ENCODE results near the gene KIAA1614. TPM values are rescaled to one million over a fixed set of nuclear protein-coding genes. Genes with fewer than 3 reads are reported as not detected.
A peak's percentile ranks its signal among the peaks of the same experiment; 100 is the strongest.

The KIAA1614 gene
- total RNA-seq, 1 experiment from 2014 or later: not detected

- DNase-seq (ENCODE audit: low spot score): no peak
These were observed 5.2 kb upstream of the KIAA1614 start for GRCh38 chr1:180907313-180908055.

GRCh38 chr1:180908074-180908765 is 4.5 kb upstream of the KIAA1614 start:
- DNase-seq (ENCODE audit: low spot score): no peak

- DNase-seq (ENCODE audit: low spot score): no peak
These were observed 3.7 kb upstream of the KIAA1614 start for GRCh38 chr1:180909005-180909414.

- DNase-seq (ENCODE audit: low spot score): no peak
These were observed 3.2 kb upstream of the KIAA1614 start for GRCh38 chr1:180909462-180909976.

- DNase-seq (ENCODE audit: low spot score): no peak
These were observed 981 bp upstream of the KIAA1614 start for GRCh38 chr1:180911640-180912191.

GRCh38 chr1:180912211-180912800 is 391 bp upstream of the KIAA1614 start:
- no peak for DNase-seq (ENCODE audit: low spot score)

- DNase-seq (ENCODE audit: low spot score): no peak
These were observed 2.8 kb downstream of the KIAA1614 start for GRCh38 chr1:180915426-180915965.

DNA sequence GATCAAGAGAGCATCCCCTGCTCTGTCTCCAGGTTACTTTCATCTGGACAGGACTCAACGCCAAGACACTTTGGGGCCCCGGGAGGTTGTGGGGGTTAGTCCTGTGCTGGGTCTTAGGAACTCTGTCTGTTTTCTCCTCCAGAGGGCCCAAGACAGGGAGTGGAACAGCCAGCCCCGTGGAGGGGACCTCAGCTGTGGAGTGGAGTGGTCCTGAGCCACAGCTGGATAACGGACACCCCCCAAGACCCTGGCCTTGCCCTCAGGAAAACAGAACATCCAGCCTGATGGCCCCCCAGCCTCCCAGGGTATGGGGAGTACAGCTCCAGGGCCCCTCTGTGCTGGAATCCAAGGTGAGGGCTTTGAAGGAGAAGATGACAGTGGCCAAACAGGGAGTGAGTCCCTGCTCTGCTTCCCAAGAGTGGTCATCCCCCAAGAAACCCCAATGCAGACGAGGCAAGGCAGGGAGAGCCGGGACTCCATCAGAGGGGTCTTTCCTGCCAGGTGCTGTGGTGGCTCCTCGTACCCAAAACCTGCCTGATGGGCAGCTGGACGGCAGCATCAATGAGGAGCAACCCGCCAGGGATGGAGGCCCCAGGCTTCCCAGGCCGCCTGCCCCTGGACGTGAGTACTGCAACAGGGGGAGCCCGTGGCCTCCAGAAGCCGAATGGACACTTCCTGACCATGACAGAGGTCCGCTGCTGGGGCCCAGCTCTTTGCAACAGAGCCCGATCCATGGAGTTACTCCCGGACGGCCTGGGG is 3.5 kb downstream of the KIAA1614 start:
- no peak for DNase-seq (ENCODE audit: low spot score)

DNA sequence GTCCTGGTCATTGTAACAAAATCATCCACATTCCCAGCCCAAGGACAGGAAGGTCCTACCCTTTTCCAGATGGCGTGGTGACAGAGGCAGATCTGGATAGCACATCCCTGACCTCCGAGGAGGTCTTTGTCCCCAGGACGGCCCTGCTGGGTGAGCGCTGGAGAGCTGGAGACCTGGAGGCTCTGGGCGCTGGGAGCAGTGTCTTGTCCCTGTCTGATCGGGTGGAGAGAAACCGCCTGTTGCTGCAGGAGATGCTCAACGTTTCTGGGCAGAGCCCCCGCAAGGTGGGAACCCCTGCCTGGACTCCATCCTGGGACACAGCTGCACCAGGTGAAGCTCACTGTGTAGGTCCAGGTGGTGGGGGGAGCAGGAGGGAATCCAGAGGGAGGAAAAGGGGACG is 4.1 kb downstream of the KIAA1614 start:
- DNase-seq (ENCODE audit: low spot score): no peak

- no peak for DNase-seq (ENCODE audit: low spot score)
These were observed 4.8 kb downstream of the KIAA1614 start for GRCh38 chr1:180917306-180918065.

DNA sequence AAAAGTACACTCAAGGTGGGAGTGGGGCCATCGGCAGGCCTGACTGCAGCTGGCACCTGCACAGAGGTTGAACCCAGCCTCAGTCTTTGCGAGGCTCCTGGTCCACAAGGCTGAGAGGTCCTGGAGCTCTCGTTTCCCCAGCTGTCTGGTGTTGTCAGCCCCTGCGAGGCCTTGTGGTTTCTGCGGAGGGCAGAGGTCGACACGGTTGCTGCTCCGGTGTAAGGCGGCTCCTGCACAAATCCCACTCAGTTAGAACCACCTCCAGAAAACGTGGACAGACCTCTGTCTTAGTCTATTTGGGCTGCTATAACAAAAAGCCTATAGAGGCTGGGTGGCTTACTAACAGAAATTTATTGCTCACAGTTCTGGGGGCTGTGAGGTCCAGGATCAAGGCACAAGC is 5.8 kb downstream of the KIAA1614 start:
- DNase-seq (ENCODE audit: low spot score): no peak

DNA sequence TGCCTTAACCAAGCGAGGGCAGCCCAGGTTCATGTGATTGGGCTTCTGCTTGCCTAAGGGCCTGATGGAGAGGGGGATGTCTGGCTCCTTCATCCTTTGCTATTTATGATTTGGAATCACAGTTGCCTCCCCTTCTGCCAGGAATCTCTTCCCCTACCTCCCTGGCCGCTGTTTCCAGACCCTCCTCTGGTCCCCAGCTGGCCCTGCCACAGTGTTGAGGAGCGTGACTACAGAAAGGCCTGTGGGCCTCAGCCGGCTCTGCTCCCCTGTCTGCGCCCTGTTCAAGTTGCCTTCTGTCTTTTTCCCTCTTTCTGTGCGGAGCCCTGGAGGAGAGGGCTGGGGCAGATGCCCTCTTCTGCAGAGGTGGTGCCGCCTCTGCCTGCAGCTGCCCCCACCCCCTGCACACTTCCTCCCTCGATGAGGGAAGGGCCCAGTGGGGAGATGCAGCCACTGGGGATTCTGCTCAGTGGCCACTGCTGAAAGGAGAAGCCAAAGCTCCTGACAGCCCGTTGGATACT is 6.5 kb downstream of the KIAA1614 start:
- DNase-seq (ENCODE audit: low spot score): no peak

GRCh38 chr1:180920193-180920592 is 7.5 kb downstream of the KIAA1614 start:
- DNase-seq (ENCODE audit: low spot score): no peak

DNA sequence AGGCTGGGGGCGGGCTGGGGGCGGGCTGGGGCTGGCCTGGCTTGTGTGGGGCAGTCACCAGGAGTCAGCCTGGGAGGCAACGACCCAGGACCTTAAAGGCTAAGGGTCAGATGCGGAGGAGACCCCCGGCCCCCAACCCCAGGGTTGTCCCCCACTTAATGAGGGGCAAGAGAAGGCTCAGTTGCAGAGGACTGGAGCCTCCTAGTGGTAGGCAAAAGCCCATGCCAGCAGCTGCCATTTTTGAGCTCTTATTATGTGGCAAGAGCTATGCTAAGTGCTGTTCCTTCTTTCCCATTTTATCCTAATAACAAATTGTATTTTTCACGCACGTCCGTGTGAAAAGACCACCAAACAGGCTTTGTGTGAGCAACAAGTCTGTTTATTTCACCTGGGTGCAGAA is 8.0 kb downstream of the KIAA1614 start:
- DNase-seq (ENCODE audit: low spot score): no peak

DNA sequence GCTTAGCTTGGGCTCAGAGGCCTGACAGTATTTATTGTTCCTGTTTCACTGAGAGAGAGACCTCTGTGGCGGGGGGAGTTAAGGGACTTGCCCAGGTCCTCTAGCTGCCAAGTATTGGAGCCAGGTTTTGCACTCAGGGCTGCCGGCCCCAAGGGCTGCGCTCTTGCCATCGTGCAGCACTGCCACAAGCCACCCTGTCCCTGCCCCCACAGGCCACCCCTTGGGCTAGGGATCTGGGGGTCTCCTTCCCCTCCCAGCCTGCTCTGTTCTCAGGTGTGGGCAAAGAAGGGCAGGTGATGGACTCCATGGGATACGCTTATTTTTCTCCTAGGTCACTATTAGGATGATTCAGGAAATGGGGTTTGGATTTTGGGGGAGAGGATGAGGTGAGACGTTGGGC is 8.7 kb downstream of the KIAA1614 start:
- no peak for DNase-seq (ENCODE audit: low spot score)

DNA sequence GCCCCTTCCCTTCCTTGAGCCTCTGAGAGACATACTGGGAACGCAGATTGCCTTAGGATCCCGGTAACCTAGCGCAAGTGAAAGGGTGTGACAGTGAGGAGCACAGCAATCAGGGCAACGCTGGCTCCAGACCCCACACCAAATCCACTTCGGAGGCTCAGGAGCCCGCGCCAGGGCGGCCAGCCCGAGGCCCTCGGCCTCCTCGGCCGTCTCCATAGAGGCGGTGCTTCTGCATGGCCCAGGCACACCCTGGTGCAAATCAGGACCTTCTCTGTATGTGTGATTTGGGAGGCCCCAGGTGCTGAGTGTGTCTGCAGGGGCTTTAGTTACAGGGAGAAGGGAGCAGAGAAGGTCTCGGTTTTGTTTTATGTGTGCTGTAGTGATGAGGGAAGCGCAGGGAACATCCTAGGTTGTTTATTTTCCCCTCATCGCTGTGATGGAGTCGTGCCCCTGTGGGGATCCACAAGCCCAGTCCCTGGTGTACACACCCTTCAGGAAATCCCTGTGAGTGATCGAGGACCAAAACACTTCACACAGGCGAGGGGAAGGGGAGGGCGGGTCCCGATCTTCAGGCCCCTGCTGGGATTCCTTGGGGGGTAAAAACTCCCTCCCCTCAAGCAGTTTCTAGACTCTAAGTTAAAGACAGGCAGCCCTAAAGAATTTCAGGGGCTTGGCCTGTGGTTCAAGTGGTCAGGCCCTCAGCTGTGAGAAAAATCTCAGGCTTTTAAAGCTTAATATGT is 9.4 kb downstream of the KIAA1614 start:
- no peak for DNase-seq (ENCODE audit: low spot score)

GRCh38 chr1:180922631-180923015 is 9.9 kb downstream of the KIAA1614 start:
- DNase-seq (ENCODE audit: low spot score): no peak

DNA sequence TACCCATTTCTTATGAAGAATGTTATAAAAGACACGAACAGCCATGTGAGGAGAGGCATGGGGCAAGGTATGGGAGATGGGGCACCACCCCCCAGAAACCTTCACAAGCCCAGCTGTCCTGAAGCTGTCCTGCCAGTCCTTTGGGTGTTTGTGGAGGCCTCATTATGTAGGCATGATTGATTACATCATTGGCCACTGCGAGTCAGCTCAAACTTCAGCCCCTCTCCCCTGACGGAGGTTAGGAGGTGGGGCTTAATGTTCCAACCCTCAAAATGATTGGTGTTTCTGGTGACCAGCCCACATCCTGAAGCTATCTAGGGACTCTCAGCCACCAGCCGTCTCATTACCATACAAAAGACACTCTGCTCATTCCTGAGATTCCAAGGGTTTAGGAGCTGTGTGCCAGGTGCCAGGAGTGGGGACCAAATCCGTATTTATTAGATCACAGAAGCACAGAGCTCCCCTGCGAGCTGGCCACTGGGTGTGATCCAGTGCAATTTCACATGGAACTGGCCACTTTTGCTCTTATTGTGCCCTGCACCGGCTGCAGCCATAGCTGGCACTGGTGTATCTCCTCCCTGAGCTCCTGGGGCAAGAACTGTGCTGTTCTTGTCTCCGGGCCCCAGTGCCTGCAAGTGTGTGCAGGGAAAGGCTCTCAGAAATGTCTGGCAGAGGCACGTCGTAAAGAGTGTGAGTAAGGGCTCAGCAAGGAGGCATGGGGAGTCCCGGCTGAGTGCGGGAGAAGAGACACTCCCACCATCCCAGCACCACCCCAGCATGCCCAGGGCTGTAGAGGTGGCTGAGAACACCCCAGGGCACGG is 10.5 kb downstream of the KIAA1614 start:
- DNase-seq (ENCODE audit: low spot score): peak; percentile 40

GRCh38 chr1:180923887-180924286 is 11.2 kb downstream of the KIAA1614 start:
- no peak for DNase-seq (ENCODE audit: low spot score)

All from H4 (cell line).